Type B pancreatic cell (in vitro differentiated cells): ENCODE data around the gene MEGF11. TPM values are rescaled to one million over a fixed set of nuclear protein-coding genes. Genes with fewer than 3 reads are reported as not detected.

Source experiments
- DNase-seq: peaks from one replicate; pipeline ENCODE4 v3.0.0; 2021; ENCODE audit warnings: mixed read lengths; ENCODE audit not compliant: unreplicated experiment; ENCODE audit errors: extremely low spot score
- H3K27ac Mint-ChIP-seq: 2 replicates; pipeline ENCODE4 v1.8.0; 2021; ENCODE audit warnings: mild to moderate bottlenecking, mixed read lengths
- H3K27me3 Mint-ChIP-seq: 2 replicates; pipeline ENCODE4 v1.8.0; 2021; ENCODE audit warnings: mixed read lengths
- H3K36me3 Mint-ChIP-seq: 2 replicates; pipeline ENCODE4 v1.8.0; 2021; ENCODE audit warnings: mixed read lengths
- H3K4me1 Mint-ChIP-seq: one replicate; pipeline ENCODE4 v1.8.0; 2021; ENCODE audit warnings: mixed read lengths; ENCODE audit not compliant: unreplicated experiment
- H3K4me3 Mint-ChIP-seq: 2 replicates; pipeline ENCODE4 v1.8.0; 2021; ENCODE audit warnings: mild to moderate bottlenecking, mixed read lengths
- H3K9me3 Mint-ChIP-seq: 2 replicates; pipeline ENCODE4 v1.8.0; 2021; ENCODE audit warnings: mixed read lengths
- CTCF ChIP-seq: fragments of 200-600 bp; sonication (generic); conservative IDR thresholded peaks from 2 replicates; pipeline ENCODE4 v1.5.0; 2021; ENCODE audit warnings: antibody characterized with exemption, mild to moderate bottlenecking
- total RNA-seq: library from RNA; stranded (reverse); gene quantifications from 2 replicates; pipeline ENCODE4 v1.2.1, GENCODE V29; 2021; ENCODE audit warnings: low replicate concordance

The MEGF11 gene
- total RNA-seq, 1 donor from 2014 or later = 3.3 TPM

DNA sequence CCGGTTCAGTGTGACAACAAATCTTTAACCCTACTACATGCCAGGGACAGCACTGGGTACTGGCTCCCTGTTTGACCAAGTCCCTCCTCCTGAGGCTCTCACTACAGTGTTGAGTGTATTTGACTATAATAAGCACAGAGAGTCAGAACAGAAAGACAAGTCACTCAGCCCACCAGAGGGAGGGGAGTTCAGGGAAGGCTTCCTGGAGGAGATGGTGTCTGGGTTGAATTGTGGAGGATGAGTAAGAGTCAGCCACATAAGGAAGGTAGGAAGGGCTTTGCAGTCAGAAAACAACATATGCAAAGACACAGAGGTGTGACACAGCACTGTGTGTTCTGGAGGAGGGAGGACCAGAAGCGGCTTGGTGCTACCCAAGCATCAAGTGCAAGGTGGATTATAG, 17.7 kb downstream of the MEGF11 start:
- Mint-ChIP-seq H3K4me3 (no peak overlapping the region), H3K9me3 (no peaks in the 10 kb centered on the region), H3K4me1 (no peaks in the 10 kb centered on the region), H3K27ac (no peak overlapping the region), H3K27me3 (peaks cover 33% of the 10 kb centered on the region), H3K36me3 (no peaks in the 10 kb centered on the region)
- DNase-seq = no peak
- no peak for TF ChIP-seq CTCF

GRCh38 chr15:66234798-66235197, 18.8 kb downstream of the MEGF11 start:
- DNase-seq = no peak
- no peaks in the 10 kb centered on the region for H3K4me1 Mint-ChIP-seq
- TF ChIP-seq CTCF = no peak
- H3K27ac Mint-ChIP-seq = no peak overlapping the region
- H3K36me3 Mint-ChIP-seq = no peaks in the 10 kb centered on the region
- peaks cover 33% of the 10 kb centered on the region for H3K27me3 Mint-ChIP-seq
- no peak overlapping the region for H3K4me3 Mint-ChIP-seq
- no peaks in the 10 kb centered on the region for H3K9me3 Mint-ChIP-seq

DNA sequence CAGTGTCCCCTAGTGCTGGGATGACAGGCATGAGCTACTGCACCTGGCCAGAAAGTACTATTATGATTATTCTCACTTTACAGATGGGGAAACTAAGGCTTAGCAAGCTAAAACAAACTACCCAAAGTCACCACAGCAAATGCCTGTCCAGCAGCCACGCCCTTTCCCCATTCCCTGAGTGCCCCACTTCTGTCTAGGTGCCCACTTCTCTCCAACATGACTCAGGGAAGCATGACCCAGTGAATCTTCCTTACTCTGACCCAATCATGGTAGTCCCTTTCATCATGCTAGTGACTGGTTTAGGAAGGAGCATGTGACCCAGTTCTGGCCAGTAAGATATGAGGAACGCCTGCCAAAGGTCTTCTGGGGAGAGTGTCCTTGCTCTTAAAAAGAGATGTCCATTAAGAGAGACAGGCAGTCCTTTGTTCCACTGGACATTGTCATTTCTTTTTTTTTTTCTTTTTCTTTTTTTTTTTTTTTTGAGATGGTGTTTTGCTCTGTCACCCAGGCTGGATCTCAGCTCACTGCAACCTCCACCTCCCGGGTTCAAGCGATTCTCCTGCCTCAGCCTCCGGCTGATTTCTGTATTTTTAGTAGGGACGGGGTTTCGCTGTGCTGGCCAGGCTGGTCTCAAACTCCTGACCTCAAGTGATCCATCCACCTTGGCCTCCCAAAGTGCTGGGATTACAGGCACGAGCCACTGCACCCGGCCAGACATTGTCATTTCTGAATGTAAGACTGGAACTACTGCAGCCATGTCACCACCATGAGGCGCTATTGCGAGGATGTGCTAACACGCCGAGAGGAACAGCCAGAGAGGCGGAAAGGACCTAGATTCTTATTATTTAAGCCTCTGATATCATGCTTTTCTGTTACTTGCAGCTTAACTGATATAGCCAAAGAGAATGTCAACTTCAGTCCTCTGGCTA, 19.8 kb downstream of the MEGF11 start:
- H3K9me3 Mint-ChIP-seq = no peaks in the 10 kb centered on the region
- H3K27ac Mint-ChIP-seq = no peak overlapping the region
- H3K36me3 Mint-ChIP-seq = no peaks in the 10 kb centered on the region
- no peaks in the 10 kb centered on the region for H3K4me1 Mint-ChIP-seq
- no peak overlapping the region for H3K4me3 Mint-ChIP-seq
- H3K27me3 Mint-ChIP-seq = peaks cover 30% of the 10 kb centered on the region
- DNase-seq = no peak
- no peak for TF ChIP-seq CTCF

GRCh38 chr15:66232267-66232625, 21.3 kb downstream of the MEGF11 start:
- Mint-ChIP-seq H3K9me3 (no peaks in the 10 kb centered on the region), H3K4me3 (no peak overlapping the region), H3K4me1 (no peaks in the 10 kb centered on the region), H3K27me3 (peaks cover 28% of the 10 kb centered on the region), H3K27ac (no peak overlapping the region), H3K36me3 (no peaks in the 10 kb centered on the region)
- DNase-seq = no peak
- no peak for TF ChIP-seq CTCF

GRCh38 chr15:66231394-66232266, 21.9 kb downstream of the MEGF11 start:
- Mint-ChIP-seq H3K4me1 (no peaks in the 10 kb centered on the region), H3K36me3 (no peaks in the 10 kb centered on the region), H3K27ac (no peak overlapping the region), H3K27me3 (peaks cover 22% of the 10 kb centered on the region), H3K4me3 (no peak overlapping the region), H3K9me3 (no peaks in the 10 kb centered on the region)
- no peak for DNase-seq
- TF ChIP-seq CTCF = no peak
